Measurements from ENCODE around the gene CARD11. TPM values are rescaled to one million over a fixed set of nuclear protein-coding genes. Genes with fewer than 3 reads are reported as not detected.

Gene CARD11
- total and polyA plus RNA-seq, 2 experiments from 2014 or later: 17.7 to 29.0 TPM

GRCh38 chr7:3032256-3032655, 11.4 kb downstream of the CARD11 start:
- Mint-ChIP-seq H3K36me3 (ENCODE audit: low read depth) (peaks cover 10% of the 10 kb centered on the region), H3K27me3 (ENCODE audit: insufficient read depth, low read depth, poor library complexity) (peaks cover 3% of the 10 kb centered on the region)

More at GRCh38 chr7:3032256-3032655, 11.4 kb downstream of the CARD11 start:
- no peaks in the 10 kb centered on the region for H3K9me2 ChIP-seq (ENCODE audit: insufficient read depth)
- no peak overlapping the region for H3K27ac ChIP-seq (ENCODE audit: low read depth)
- no peaks in the 10 kb centered on the region for H3F3A ChIP-seq (replicated peaks; ENCODE audit: low read depth)
- peaks cover 26% of the 10 kb centered on the region for H3K79me2 ChIP-seq (replicated peaks; ENCODE audit: insufficient read depth)
- peaks cover 22% of the 10 kb centered on the region for H3K4me1 Mint-ChIP-seq
- H4K20me1 ChIP-seq (replicated peaks; ENCODE audit: insufficient read depth): no peaks in the 10 kb centered on the region; the same call in 1 of the 2 replicates
- ATAC-seq (no peak), DNase-seq (ENCODE audit: low spot score) (no peak)
- no peaks in the 10 kb centered on the region for H3K36me3 ChIP-seq (ENCODE audit: insufficient read depth)
- H3K4me1 ChIP-seq (ENCODE audit: insufficient read depth): peaks cover 12% of the 10 kb centered on the region
- no peak overlapping the region for H3K27ac Mint-ChIP-seq
- no peak overlapping the region for H3K4me2 ChIP-seq
- H3K9me3 Mint-ChIP-seq: no peaks in the 10 kb centered on the region
- no peak overlapping the region for H3K4me3 Mint-ChIP-seq
- TF ChIP-seq NANOG (IDR thresholded peaks at IDR 0.05; ENCODE audit: borderline replicate concordance) (no peak), CTCF (conservative IDR thresholded peaks at IDR 0.05; ENCODE audit: low read depth in 2 of 2) (no peak), EZH2 (IDR thresholded peaks at IDR 0.05; ENCODE audit: low read depth, unreplicated experiment) (no peak), JUNB (IDR thresholded peaks at IDR 0.05; ENCODE audit: unreplicated experiment) (no peak), CREB1 (CRISPR knock-in tag; IDR thresholded peaks at IDR 0.05; ENCODE audit: low read depth) (no peak), REST (IDR thresholded peaks at IDR 0.05; ENCODE audit: unreplicated experiment) (no peak), ZNF114 (CRISPR knock-in tag; IDR thresholded peaks at IDR 0.05) (no peak), ZNF331 (CRISPR knock-in tag; IDR thresholded peaks at IDR 0.05; ENCODE audit: low read depth) (no peak), EZH2phosphoT487 (IDR thresholded peaks at IDR 0.05; ENCODE audit: unreplicated experiment) (no peak), POLR2AphosphoS5 (IDR thresholded peaks at IDR 0.05; ENCODE audit: low read depth) (no peak), ETS1 (IDR thresholded peaks at IDR 0.05) (no peak), STAT1 (IDR thresholded peaks at IDR 0.05; ENCODE audit: unreplicated experiment) (no peak)
- TF ChIP-seq, protein P1, sequence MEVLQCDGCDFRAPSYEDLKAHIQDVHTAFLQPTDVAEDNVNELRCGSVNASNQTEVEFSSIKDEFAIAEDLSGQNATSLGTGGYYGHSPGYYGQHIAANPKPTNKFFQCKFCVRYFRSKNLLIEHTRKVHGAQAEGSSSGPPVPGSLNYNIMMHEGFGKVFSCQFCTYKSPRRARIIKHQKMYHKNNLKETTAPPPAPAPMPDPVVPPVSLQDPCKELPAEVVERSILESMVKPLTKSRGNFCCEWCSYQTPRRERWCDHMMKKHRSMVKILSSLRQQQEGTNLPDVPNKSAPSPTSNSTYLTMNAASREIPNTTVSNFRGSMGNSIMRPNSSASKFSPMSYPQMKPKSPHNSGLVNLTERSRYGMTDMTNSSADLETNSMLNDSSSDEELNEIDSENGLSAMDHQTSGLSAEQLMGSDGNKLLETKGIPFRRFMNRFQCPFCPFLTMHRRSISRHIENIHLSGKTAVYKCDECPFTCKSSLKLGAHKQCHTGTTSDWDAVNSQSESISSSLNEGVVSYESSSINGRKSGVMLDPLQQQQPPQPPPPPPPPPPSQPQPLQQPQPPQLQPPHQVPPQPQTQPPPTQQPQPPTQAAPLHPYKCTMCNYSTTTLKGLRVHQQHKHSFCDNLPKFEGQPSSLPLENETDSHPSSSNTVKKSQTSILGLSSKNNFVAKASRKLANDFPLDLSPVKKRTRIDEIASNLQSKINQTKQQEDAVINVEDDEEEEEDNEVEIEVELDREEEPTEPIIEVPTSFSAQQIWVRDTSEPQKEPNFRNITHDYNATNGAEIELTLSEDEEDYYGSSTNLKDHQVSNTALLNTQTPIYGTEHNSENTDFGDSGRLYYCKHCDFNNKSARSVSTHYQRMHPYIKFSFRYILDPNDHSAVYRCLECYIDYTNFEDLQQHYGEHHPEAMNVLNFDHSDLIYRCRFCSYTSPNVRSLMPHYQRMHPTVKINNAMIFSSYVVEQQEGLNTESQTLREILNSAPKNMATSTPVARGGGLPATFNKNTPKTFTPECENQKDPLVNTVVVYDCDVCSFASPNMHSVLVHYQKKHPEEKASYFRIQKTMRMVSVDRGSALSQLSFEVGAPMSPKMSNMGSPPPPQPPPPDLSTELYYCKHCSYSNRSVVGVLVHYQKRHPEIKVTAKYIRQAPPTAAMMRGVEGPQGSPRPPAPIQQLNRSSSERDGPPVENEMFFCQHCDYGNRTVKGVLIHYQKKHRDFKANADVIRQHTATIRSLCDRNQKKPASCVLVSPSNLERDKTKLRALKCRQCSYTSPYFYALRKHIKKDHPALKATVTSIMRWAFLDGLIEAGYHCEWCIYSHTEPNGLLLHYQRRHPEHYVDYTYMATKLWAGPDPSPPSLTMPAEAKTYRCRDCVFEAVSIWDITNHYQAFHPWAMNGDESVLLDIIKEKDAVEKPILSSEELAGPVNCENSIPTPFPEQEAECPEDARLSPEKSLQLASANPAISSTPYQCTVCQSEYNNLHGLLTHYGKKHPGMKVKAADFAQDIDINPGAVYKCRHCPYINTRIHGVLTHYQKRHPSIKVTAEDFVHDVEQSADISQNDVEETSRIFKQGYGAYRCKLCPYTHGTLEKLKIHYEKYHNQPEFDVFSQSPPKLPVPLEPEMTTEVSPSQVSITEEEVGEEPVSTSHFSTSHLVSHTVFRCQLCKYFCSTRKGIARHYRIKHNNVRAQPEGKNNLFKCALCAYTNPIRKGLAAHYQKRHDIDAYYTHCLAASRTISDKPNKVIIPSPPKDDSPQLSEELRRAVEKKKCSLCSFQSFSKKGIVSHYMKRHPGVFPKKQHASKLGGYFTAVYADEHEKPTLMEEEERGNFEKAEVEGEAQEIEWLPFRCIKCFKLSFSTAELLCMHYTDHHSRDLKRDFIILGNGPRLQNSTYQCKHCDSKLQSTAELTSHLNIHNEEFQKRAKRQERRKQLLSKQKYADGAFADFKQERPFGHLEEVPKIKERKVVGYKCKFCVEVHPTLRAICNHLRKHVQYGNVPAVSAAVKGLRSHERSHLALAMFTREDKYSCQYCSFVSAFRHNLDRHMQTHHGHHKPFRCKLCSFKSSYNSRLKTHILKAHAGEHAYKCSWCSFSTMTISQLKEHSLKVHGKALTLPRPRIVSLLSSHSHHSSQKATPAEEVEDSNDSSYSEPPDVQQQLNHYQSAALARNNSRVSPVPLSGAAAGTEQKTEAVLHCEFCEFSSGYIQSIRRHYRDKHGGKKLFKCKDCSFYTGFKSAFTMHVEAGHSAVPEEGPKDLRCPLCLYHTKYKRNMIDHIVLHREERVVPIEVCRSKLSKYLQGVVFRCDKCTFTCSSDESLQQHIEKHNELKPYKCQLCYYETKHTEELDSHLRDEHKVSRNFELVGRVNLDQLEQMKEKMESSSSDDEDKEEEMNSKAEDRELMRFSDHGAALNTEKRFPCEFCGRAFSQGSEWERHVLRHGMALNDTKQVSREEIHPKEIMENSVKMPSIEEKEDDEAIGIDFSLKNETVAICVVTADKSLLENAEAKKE (CRISPR knock-in tag; IDR thresholded peaks at IDR 0.05): no peak
- no peak overlapping the region for H2AFZ ChIP-seq
- H3K4me3 ChIP-seq: no peak overlapping the region
- no peaks in the 10 kb centered on the region for H3K27me3 ChIP-seq (ENCODE audit: insufficient read depth)
